Bronchial epithelial cell (primary cell): ENCODE measurements around the gene PRKG1. TPM values are rescaled to one million over a fixed set of nuclear protein-coding genes. Genes with fewer than 3 reads are reported as not detected.
A peak's percentile ranks its signal among the peaks of the same experiment; 100 is the strongest.

Experiments used
- DNase-seq: peaks from one replicate; pipeline ENCODE4 v3.0.0-alpha.2; 2010; ENCODE audit warnings: low read depth
- FAIRE-seq: peaks from 2 replicates; lab custom pipeline; 2011; peaks lifted over from hg19 to GRCh38; lab: Jason Lieb, UNC
- H3K27me3 ChIP-seq: 2 replicates; pipeline ENCODE4 v1.5.1; 2011; ENCODE audit warnings: low read length; ENCODE audit not compliant: control insufficient read depth, insufficient read depth
- H3K36me3 ChIP-seq: 2 replicates; pipeline ENCODE4 v1.5.1; 2011; ENCODE audit warnings: low read length; ENCODE audit not compliant: control insufficient read depth, insufficient read depth
- H3K4me3 ChIP-seq: 2 replicates; pipeline ENCODE4 v1.5.1; 2011; ENCODE audit warnings: mild to moderate bottlenecking, low read depth, low read length, control low read depth
- total RNA-seq: library from RNA; depleted of rRNA; stranded (reverse); fragments of >200 nt; gene quantifications from 2 replicates; pipeline ENCODE4 v1.2.1, GENCODE V29; 2014
- TF ChIP-seq, protein P1 (sequence below): IDR thresholded peaks from 2 replicates; pipeline ENCODE4 v1.5.1; 2011; ENCODE audit warnings: mild to moderate bottlenecking, moderate library complexity, low read length, control low read depth, inconsistent platforms; ENCODE audit not compliant: insufficient read depth, severe bottlenecking

PRKG1 gene
- total RNA-seq, 1 donor from 2014 or later, result 0.26 TPM

DNA sequence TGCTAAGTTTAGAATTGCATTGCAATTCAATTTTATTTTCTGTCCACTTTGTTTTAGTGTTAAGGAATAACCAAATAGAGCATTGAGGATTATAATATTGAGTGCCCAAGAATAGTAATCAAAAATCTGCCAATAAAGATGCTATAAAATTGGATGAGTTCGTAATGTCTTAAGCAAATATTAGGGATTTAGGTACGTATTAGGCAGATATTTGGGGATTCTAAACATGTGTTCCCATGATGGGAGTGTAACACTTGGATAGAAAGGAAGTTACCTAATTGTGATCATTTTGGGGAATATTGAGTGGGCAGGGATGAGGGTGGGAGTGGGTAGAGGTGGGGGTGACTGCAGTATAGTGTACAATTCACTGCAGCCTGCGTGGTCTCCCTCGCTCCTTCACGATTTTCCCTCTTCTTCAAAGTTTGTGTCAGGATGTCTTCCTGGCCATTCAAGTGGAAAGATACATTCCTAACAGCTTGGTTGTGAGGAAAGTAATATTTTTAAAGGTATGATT lies 1.3 kb upstream of the PRKG1 start:
- no peak for FAIRE-seq
- TF ChIP-seq, protein P1, sequence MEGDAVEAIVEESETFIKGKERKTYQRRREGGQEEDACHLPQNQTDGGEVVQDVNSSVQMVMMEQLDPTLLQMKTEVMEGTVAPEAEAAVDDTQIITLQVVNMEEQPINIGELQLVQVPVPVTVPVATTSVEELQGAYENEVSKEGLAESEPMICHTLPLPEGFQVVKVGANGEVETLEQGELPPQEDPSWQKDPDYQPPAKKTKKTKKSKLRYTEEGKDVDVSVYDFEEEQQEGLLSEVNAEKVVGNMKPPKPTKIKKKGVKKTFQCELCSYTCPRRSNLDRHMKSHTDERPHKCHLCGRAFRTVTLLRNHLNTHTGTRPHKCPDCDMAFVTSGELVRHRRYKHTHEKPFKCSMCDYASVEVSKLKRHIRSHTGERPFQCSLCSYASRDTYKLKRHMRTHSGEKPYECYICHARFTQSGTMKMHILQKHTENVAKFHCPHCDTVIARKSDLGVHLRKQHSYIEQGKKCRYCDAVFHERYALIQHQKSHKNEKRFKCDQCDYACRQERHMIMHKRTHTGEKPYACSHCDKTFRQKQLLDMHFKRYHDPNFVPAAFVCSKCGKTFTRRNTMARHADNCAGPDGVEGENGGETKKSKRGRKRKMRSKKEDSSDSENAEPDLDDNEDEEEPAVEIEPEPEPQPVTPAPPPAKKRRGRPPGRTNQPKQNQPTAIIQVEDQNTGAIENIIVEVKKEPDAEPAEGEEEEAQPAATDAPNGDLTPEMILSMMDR, result no peak
- Histone ChIP-seq H3K36me3 (no peaks in the 10 kb centered on the region), H3K27me3 (peaks cover 20% of the 10 kb centered on the region), H3K4me3 (no peak overlapping the region)
- DNase-seq, result no peak

DNA sequence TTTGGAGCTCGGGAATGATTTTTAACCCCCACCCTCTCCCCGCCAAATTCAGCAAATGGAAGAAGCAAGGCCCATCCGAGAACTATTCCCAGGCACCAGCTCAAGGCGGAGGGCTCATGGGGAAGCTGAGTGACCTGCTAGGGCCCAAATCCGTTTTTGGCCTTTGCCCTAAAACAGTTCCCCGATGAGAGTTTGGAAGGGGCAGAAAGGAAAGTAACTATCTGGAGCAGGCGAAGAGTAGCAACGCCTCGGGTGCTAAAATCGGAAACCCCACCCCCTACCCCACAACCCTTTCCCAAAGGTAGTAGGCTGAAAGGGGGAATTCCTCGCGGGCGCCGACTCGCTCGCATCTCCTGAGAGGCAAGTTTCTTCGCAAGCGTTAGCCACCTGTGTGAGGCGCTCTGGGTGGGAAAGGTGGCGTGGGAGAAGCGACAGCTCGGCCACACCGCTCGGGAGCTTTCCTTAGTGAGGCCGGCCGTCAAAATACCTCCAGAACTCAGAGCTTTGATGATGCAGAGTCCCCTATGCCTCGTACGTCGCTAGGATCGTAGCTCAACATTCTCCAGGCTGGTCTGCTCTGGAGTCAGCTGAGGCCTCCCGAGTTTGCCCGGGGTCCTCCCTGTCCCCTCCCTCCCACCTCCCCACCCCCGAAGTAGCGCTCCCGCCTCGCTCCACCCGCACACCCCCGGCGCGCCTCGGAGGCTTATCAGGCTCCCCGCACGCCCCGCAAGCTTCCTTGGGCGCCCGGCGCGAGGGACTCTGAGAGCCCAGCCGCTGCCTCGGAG lies 642 bp upstream of the PRKG1 start:
- DNase-seq (no peak), FAIRE-seq (no peak)
- no peaks in the 10 kb centered on the region for H3K36me3 ChIP-seq
- TF ChIP-seq, protein P1, result peak; percentile 8
- peaks cover 20% of the 10 kb centered on the region for H3K27me3 ChIP-seq
- H3K4me3 ChIP-seq, result peak overlapping the region; percentile 40

DNA sequence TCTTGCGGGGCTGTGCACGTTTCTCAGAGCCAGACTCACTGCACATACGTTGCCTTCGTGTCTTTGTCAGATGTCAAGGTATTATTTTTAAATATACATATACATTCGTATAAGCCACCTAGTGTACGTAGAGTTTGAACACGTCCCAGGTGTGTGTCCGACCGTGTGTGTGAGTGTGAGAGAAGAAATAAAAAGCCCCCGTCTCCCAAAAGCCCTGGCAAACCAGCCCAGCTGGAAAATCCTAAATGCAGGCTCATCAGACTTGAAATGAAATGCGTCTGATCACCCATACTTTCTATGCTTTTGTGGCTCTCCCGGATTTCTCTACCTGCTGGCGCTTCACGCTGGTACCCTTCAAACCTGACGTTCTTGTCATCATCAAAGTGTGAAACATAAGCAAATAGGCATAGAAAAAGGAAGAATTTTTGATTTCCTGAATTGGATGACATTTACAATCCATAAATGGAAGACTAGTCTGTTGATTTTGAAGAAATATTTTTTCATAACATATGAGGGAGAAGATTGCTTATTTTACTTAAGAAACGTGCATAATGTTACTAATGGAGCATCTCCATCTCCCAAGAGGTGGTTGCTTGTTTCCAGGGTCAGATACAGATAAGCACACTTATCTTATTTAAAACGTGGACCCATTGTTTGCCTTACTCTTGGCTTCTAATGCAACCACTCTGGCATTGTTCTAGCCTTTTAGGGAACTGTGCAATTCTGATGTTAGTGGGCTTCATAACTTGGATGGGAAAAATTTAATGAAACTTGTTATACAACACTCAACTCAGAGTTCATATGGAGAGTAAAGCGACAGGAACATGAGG lies 971 bp downstream of the PRKG1 start:
- Histone ChIP-seq H3K4me3 (peak overlapping the region; percentile 40), H3K27me3 (peaks cover 18% of the 10 kb centered on the region), H3K36me3 (no peaks in the 10 kb centered on the region)
- TF ChIP-seq, protein P1, result no peak
- DNase-seq (no peak), FAIRE-seq (no peak)

DNA sequence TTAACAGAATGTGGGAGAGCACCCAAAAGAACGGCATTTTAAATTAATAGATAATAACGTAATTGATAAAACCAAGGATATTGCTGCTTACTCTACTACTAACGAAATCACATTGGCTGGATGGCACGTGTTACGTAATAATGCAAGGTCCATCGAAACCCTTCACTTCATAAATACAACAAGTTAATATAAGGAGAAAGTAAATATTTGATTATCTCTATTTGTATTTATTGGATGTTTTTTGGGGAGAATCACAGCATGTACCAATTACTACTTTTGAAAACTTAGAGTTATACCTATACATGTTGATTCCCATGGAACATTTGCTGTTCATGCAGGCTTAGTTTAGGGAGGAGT lies 1.6 kb downstream of the PRKG1 start:
- no peak for FAIRE-seq
- Histone ChIP-seq H3K36me3 (no peaks in the 10 kb centered on the region), H3K4me3 (no peak overlapping the region), H3K27me3 (peaks cover 18% of the 10 kb centered on the region)
- TF ChIP-seq, protein P1, result no peak
- DNase-seq, result no peak

DNA sequence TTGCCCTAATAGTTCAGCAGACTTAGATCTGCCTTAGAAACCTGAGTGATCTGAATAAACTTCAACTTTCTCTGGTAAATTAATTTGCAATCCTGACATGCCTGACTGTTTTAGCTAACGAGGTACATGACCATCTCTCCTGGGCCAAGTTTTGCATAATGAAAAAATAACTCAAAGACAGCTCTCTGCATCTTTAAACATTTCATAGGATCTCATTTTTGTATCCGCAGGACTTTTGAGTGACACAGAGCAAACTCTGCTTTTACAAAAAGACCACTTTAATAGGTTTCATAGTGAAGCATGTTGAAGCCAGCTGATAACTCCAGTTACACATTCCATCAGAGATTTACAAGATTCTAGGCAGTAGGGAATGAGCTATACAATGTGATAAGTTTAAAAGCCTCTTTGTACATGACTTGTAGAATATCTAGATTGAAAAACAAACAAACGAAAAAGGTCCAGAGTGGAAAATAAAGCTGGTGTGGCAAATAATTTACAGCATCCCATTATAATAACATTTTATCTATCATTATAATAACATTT lies 2.1 kb downstream of the PRKG1 start:
- TF ChIP-seq, protein P1, result no peak
- no peak for DNase-seq
- no peak for FAIRE-seq
- Histone ChIP-seq H3K36me3 (no peaks in the 10 kb centered on the region), H3K27me3 (peaks cover 21% of the 10 kb centered on the region), H3K4me3 (no peak overlapping the region)
